Left ventricle myocardium inferior (tissue), 1 donor: ENCODE measurements around the gene PDGFC. TPM values are rescaled to one million over a fixed set of nuclear protein-coding genes. Genes with fewer than 3 reads are reported as not detected.

Experiments
- DNase-seq: peaks from one replicate; pipeline ENCODE4 v3.0.0-alpha.2; 2020
- H3K27ac ChIP-seq: fragments of 200-600 bp; replicated peaks from 2 replicates; pipeline ENCODE4 v1.8.0; 2021
- H3K27me3 ChIP-seq: fragments of 200-600 bp; 2 replicates; pipeline ENCODE4 v1.8.0; 2021; ENCODE audit warnings: low read depth
- H3K36me3 ChIP-seq: fragments of 200-600 bp; 2 replicates; pipeline ENCODE4 v1.8.0; 2021
- H3K4me1 ChIP-seq: fragments of 200-600 bp; 2 replicates; pipeline ENCODE4 v1.8.0; 2021
- H3K4me3 ChIP-seq: fragments of 200-600 bp; 2 replicates; pipeline ENCODE4 v1.8.0; 2021; ENCODE audit warnings: mild to moderate bottlenecking, moderate library complexity
- H3K9me3 ChIP-seq: fragments of 200-600 bp; replicated peaks from 2 replicates; pipeline ENCODE4 v1.8.0; 2021
- intact Hi-C: fragments of 100-400 bp; cut with micrococcal nuclease; formaldehyde crosslinking; loops from one replicate; pipeline ENCODE4 v1.11.0; 2022
- total RNA-seq: library from RNA; stranded (reverse); fragmentation: NEBNext Ultra II Directional; extraction: Animal tissue kit (Norgen Biotek cat#: 25700); gene quantifications from one replicate; pipeline ENCODE4 v1.2.1, GENCODE V29; 2021
- TF ChIP-seq, protein P1 (sequence below): fragments of 200-600 bp; IDR thresholded peaks from 2 replicates; pipeline ENCODE4 v1.8.0; 2021; ENCODE audit warnings: antibody characterized with exemption, mild to moderate bottlenecking, borderline replicate concordance
- donor health status: DM: no; HTN: yes; CAD: no; lungs with severe emphysema.

Gene PDGFC
- total RNA-seq, 1 donor from 2014 or later: 12.9 TPM

- no peaks in the 10 kb centered on the region for H3K4me1 ChIP-seq
- no peak for DNase-seq
- no peak overlapping the region for H3K4me3 ChIP-seq
- H3K36me3 ChIP-seq: no peaks in the 10 kb centered on the region
- no peak overlapping the region for H3K27ac ChIP-seq
- no peaks in the 10 kb centered on the region for H3K27me3 ChIP-seq
- peaks cover 3% of the 10 kb centered on the region for H3K9me3 ChIP-seq
- TF ChIP-seq, protein P1, sequence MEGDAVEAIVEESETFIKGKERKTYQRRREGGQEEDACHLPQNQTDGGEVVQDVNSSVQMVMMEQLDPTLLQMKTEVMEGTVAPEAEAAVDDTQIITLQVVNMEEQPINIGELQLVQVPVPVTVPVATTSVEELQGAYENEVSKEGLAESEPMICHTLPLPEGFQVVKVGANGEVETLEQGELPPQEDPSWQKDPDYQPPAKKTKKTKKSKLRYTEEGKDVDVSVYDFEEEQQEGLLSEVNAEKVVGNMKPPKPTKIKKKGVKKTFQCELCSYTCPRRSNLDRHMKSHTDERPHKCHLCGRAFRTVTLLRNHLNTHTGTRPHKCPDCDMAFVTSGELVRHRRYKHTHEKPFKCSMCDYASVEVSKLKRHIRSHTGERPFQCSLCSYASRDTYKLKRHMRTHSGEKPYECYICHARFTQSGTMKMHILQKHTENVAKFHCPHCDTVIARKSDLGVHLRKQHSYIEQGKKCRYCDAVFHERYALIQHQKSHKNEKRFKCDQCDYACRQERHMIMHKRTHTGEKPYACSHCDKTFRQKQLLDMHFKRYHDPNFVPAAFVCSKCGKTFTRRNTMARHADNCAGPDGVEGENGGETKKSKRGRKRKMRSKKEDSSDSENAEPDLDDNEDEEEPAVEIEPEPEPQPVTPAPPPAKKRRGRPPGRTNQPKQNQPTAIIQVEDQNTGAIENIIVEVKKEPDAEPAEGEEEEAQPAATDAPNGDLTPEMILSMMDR: peak; percentile 41
- intact Hi-C loops: no loop called here
These were observed 11.8 kb upstream of the PDGFC start for GRCh38 chr4:156983366-156983765.

DNA sequence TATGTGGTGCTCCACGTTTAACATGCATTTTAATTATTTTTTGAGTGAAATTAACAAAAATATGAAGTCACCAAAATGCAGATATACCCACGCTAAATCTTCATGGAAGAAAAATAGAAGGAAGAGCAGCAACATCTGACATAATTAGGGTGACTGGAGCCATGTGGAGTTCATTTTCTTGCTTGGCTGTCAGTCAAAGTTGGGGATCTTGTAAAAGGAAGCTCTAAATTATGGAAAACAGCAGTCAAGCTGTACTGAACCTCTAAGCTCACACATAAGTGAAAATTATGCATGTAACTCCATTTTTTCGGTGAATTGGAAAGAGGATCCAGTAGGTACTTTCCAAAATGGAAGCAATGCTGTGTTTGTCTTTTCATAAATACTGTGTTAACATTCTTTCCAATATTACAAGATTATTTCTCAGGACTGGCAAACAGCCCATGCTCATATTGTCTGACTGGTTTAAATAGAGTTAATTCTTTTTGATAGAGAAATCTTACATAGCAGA is 9.7 kb upstream of the PDGFC start:
- no peaks in the 10 kb centered on the region for H3K4me1 ChIP-seq
- no peak overlapping the region for H3K27ac ChIP-seq
- TF ChIP-seq, protein P1: no peak
- no peaks in the 10 kb centered on the region for H3K9me3 ChIP-seq
- intact Hi-C loops: no loop called here
- DNase-seq: no peak
- H3K4me3 ChIP-seq: no peak overlapping the region
- no peaks in the 10 kb centered on the region for H3K36me3 ChIP-seq
- no peaks in the 10 kb centered on the region for H3K27me3 ChIP-seq

DNA sequence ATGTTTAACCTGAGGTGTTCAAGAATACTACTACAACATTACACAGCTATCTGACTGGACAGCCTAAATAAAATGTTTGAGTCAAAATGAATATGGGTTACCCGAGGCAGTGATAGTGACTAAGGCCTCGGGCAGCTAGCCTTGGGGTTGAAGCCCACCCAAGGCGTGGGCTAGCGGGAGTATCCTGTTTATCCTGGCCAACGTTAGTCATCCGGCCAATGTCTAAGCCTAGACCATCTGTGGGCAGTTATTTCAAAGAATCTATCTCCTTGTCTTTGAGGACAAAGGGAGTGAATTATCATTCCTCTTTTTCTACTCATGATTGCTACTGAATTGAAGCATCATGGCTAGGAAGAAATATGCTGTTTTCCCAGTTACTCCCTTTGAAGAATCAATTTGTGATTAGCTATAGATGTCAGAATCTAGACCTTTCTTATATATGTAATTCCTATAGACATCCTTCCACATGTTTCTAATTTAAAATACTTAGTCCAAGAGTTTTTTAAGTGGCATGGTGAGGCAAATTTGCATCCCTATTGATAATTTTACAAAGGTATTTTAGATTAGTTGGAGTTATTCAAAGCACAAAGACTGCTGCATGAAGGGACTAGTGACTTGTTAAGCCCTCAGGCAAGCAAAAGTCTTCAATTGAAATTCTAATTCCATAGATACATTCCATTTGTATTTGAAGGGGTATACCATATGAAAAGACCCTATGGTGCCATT is 6.0 kb upstream of the PDGFC start:
- Histone ChIP-seq H3K9me3 (no peaks in the 10 kb centered on the region), H3K36me3 (no peaks in the 10 kb centered on the region), H3K27me3 (no peaks in the 10 kb centered on the region), H3K4me3 (no peak overlapping the region), H3K4me1 (peaks cover 1% of the 10 kb centered on the region), H3K27ac (no peak overlapping the region)
- DNase-seq: no peak
- intact Hi-C loops: no loop called here
- TF ChIP-seq, protein P1: no peak

DNA sequence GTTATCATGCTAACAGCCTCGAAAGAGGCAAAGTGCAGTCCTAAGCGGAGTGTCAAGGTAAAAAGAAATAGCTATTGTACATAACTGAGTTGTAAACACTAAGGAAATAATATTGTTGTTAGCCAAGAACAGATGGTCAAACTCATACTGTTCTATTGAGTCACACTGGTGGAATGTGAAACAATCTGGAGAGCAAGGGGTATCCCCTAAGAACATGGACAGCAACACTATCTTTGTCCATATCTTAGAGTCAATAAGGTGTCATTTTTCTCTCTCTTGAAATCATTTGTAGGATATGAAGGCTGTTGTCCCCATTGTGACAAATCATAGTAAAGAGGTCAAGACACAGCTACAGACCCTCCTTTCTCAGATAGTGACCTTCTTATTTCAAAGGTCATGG is 4.5 kb upstream of the PDGFC start:
- TF ChIP-seq, protein P1: no peak
- H3K4me3 ChIP-seq: no peak overlapping the region
- intact Hi-C loops: no loop called here
- no peaks in the 10 kb centered on the region for H3K9me3 ChIP-seq
- no peaks in the 10 kb centered on the region for H3K36me3 ChIP-seq
- peaks cover 13% of the 10 kb centered on the region for H3K4me1 ChIP-seq
- H3K27ac ChIP-seq: no peak overlapping the region
- H3K27me3 ChIP-seq: no peaks in the 10 kb centered on the region
- no peak for DNase-seq

DNA sequence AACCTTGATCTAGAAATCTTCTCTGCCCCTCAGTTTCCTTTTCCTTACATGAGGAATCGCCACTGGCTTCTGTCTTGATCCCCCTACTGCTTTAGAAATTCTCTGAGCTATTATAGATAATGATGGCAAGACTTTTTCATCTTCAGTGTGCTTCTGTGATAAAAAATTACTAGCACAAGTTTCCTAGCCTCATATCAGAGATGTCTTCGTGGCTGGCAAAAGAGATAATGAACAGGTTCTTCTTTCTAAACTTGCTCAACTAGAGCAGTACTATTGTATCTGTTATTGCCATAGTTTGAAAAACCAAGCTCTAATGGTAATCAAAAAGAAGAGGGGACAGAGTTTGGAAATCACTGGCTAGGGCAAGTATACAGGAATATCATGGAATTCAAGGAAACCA is 4.1 kb upstream of the PDGFC start:
- DNase-seq: no peak
- Histone ChIP-seq H3K4me3 (no peak overlapping the region), H3K27ac (no peak overlapping the region), H3K4me1 (peaks cover 13% of the 10 kb centered on the region), H3K27me3 (no peaks in the 10 kb centered on the region), H3K9me3 (no peaks in the 10 kb centered on the region), H3K36me3 (no peaks in the 10 kb centered on the region)
- intact Hi-C loops: no loop called here
- TF ChIP-seq, protein P1: no peak
